ENCODE data around the gene NOVA1.

- TF ChIP-seq CTCF (IDR thresholded peaks at IDR 0.05; ENCODE audit: extremely low read depth in 1 of 2, insufficient read depth in 1 of 2, low read depth in 1 of 2, low read length in 2 of 2) (no peak), POLR2A (IDR thresholded peaks at IDR 0.05; ENCODE audit: low read depth, low read length) (no peak), EZH2 (IDR thresholded peaks at IDR 0.05; ENCODE audit: borderline replicate concordance, low read depth, low read length, severe bottlenecking) (no peak), MYC (IDR thresholded peaks at IDR 0.05; ENCODE audit: low read depth, low read length) (no peak), POLR2AphosphoS5 (IDR thresholded peaks at IDR 0.05; ENCODE audit: insufficient read depth, low read depth, low read length) (no peak), JUN (IDR thresholded peaks at IDR 0.05; ENCODE audit: borderline replicate concordance, insufficient read depth, insufficient read length, low read depth) (no peak), GATA2 (IDR thresholded peaks at IDR 0.05; ENCODE audit: insufficient read depth, insufficient read length, low read depth, low read length) (no peak), MAX (IDR thresholded peaks at IDR 0.05; ENCODE audit: insufficient read depth, insufficient read length) (no peak), FOS (IDR thresholded peaks at IDR 0.05; ENCODE audit: borderline replicate concordance, insufficient read depth, low read length) (no peak)
These were observed 4.5 kb downstream of the NOVA1 start for GRCh38 chr14:26593357-26593756.

Data from endothelial cell of umbilical vein (primary cell).